KMS-11 (cell line): Measurements from ENCODE around the gene AGAP1.

Experiments used
- H2AFZ ChIP-seq: fragments of 200-600 bp; sonication (generic); 2 replicates; pipeline ENCODE4 v1.6.1; 2016; ENCODE audit warnings: antibody characterized with exemption, mixed run types, low read depth
- H3K27ac ChIP-seq: fragments of 200-600 bp; sonication (generic); 2 replicates; pipeline ENCODE4 v1.6.1; 2016; ENCODE audit warnings: mild to moderate bottlenecking, mixed run types
- H3K27me3 ChIP-seq: fragments of 200-600 bp; sonication (generic); 2 replicates; pipeline ENCODE4 v1.6.1; 2017; ENCODE audit warnings: mild to moderate bottlenecking, low read depth, mixed run types, moderate library complexity; ENCODE audit not compliant: insufficient read depth
- H3K36me3 ChIP-seq: fragments of 200-600 bp; sonication (generic); 2 replicates; pipeline ENCODE4 v1.6.1; 2017; ENCODE audit warnings: mild to moderate bottlenecking, mixed run types; ENCODE audit not compliant: insufficient read depth
- H3K4me1 ChIP-seq: fragments of 200-600 bp; sonication (generic); 2 replicates; pipeline ENCODE4 v1.6.1; 2016; ENCODE audit warnings: mild to moderate bottlenecking, low read depth, mixed run types; ENCODE audit not compliant: poor library complexity, severe bottlenecking
- H3K4me2 ChIP-seq: fragments of 200-600 bp; sonication (generic); 2 replicates; pipeline ENCODE4 v1.7.0; 2016; ENCODE audit warnings: mild to moderate bottlenecking, mixed run types
- H3K4me3 ChIP-seq: fragments of 200-600 bp; sonication (generic); IDR thresholded peaks from 2 replicates; pipeline ENCODE4 v1.6.1; 2017; ENCODE audit warnings: low read depth, low read length, mixed read lengths; ENCODE audit not compliant: insufficient read depth
- H3K79me2 ChIP-seq: fragments of 200-600 bp; sonication (generic); 2 replicates; pipeline ENCODE4 v1.6.1; 2016; ENCODE audit warnings: low read depth, mixed run types; ENCODE audit not compliant: insufficient read depth
- H3K9ac ChIP-seq: fragments of 200-600 bp; sonication (generic); 2 replicates; pipeline ENCODE4 v1.6.1; 2016; ENCODE audit warnings: mild to moderate bottlenecking, mixed run types
- H4K20me1 ChIP-seq: fragments of 200-600 bp; sonication (generic); 2 replicates; pipeline ENCODE4 v1.6.1; 2016; ENCODE audit warnings: mild to moderate bottlenecking, mixed run types; ENCODE audit not compliant: insufficient read depth
- TF ChIP-seq, protein P1 (sequence below): fragments of 200-600 bp; sonication (generic); conservative IDR thresholded peaks from 2 replicates; pipeline ENCODE4 v1.6.1; 2017; ENCODE audit warnings: low read depth, mild to moderate bottlenecking, antibody characterized with exemption, low read length, moderate library complexity, mixed read lengths

Gene AGAP1

DNA sequence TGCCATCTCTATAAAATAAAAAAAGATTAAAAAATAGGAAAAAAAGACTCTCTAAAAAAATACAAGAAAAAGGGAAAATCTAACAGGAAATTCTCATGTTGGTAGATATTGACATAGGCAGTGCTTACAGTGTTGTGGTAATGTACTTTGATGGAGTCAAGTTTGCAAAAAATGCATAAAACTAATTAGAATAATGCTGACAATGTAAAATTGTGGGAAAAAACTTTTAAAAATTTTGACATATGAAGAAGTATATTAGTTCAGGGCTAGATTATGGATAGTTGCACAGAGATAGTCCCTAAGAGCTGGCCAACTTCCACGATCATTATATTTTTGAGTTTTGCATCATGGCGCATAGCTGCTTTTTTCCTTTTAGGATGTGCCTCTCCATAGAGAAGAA is 601.7 kb downstream of the AGAP1 start:
- Histone ChIP-seq H3K27ac (no peak overlapping the region), H3K36me3 (no peaks in the 10 kb centered on the region), H3K4me2 (no peak overlapping the region), H3K79me2 (no peaks in the 10 kb centered on the region), H3K4me1 (no peaks in the 10 kb centered on the region), H4K20me1 (no peaks in the 10 kb centered on the region), H2AFZ (no peak overlapping the region), H3K27me3 (no peaks in the 10 kb centered on the region), H3K9ac (no peak overlapping the region), H3K4me3 (no peak overlapping the region)
- TF ChIP-seq, protein P1, sequence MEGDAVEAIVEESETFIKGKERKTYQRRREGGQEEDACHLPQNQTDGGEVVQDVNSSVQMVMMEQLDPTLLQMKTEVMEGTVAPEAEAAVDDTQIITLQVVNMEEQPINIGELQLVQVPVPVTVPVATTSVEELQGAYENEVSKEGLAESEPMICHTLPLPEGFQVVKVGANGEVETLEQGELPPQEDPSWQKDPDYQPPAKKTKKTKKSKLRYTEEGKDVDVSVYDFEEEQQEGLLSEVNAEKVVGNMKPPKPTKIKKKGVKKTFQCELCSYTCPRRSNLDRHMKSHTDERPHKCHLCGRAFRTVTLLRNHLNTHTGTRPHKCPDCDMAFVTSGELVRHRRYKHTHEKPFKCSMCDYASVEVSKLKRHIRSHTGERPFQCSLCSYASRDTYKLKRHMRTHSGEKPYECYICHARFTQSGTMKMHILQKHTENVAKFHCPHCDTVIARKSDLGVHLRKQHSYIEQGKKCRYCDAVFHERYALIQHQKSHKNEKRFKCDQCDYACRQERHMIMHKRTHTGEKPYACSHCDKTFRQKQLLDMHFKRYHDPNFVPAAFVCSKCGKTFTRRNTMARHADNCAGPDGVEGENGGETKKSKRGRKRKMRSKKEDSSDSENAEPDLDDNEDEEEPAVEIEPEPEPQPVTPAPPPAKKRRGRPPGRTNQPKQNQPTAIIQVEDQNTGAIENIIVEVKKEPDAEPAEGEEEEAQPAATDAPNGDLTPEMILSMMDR, result no peak

DNA sequence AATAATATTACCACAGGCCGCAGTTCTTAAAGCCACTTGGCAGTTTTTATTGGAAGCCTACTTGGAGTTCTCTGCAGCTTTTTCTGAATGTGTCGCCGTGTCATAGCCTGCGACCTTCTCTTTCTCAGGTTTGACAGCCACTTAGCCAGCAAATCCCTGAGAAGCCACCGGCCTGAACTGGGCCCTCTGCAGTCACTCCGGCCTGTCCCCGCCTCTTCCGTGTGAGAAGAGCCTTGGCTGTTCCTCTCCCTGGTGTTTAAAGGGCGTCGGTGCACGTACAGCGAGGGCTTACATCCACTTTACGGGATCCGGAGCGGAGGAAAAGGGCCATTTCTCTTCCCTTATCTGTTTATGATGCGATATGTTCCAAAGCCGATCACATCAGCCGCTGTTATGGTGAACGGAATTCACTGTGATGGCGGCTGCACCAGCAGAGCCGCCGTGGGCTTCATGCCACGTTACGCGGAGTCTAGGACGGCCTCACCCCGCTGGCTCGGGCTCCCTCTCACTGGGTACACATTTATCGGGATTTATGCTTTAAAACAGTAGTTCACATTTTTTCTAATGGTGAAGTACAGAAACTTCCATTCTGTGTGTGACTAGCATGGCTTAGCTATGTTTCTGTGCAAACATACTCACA is 607.6 kb downstream of the AGAP1 start:
- Histone ChIP-seq H3K4me2 (no peak overlapping the region), H3K9ac (no peak overlapping the region), H2AFZ (no peak overlapping the region), H3K79me2 (no peaks in the 10 kb centered on the region), H3K4me1 (no peaks in the 10 kb centered on the region), H3K27ac (no peak overlapping the region), H3K36me3 (no peaks in the 10 kb centered on the region), H3K4me3 (no peak overlapping the region), H3K27me3 (no peaks in the 10 kb centered on the region), H4K20me1 (no peaks in the 10 kb centered on the region)
- TF ChIP-seq, protein P1, result no peak

DNA sequence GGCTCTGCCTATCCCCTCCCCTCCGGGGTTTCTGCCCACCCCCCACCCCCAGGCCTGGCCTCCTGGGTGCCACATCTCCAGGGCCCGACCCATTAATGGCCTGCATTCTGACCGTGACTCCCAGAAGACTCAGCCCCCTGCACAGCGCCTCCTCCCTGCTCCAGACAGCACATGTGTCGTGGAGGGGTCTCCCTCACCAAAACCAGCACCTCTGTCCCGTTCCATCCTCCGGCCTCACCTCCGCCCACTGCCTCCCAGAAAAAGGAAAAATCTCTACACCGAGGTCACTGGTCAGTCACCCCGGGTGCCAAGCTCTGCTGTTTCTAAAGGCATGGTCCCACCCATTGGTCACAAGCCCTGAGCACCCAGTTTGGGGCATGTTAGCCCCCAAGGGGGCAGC is 609.1 kb downstream of the AGAP1 start:
- no peaks in the 10 kb centered on the region for H4K20me1 ChIP-seq
- no peak overlapping the region for H3K27ac ChIP-seq
- H3K4me1 ChIP-seq, result no peaks in the 10 kb centered on the region
- TF ChIP-seq, protein P1, result no peak
- no peaks in the 10 kb centered on the region for H3K36me3 ChIP-seq
- H3K79me2 ChIP-seq, result no peaks in the 10 kb centered on the region
- H3K4me2 ChIP-seq, result no peak overlapping the region
- no peak overlapping the region for H3K4me3 ChIP-seq
- H2AFZ ChIP-seq, result no peak overlapping the region
- no peaks in the 10 kb centered on the region for H3K27me3 ChIP-seq
- no peak overlapping the region for H3K9ac ChIP-seq

DNA sequence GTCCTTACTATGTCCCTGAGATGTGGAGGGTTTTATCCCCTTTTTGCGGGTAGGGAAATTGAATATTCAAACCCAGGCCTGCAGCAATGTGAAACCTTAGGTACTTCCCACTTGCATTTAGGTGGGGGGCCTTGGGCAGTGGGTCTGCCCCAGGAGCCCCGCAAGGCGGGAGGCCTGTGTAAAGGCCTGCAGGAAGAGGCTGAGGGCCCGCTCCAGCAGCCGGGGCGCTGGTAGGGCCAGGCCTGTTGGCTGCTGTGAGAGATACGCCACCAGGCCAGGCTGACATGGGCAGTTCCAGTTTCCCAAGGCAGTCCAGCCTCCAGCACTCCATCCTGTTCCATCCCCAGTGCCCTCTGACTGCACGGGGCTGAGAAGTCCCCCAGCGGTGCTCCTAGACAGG is 610.1 kb downstream of the AGAP1 start:
- Histone ChIP-seq H3K4me1 (no peaks in the 10 kb centered on the region), H3K79me2 (no peaks in the 10 kb centered on the region), H3K27ac (no peak overlapping the region), H3K36me3 (no peaks in the 10 kb centered on the region), H3K9ac (no peak overlapping the region), H3K4me2 (no peak overlapping the region), H3K4me3 (no peak overlapping the region), H2AFZ (no peak overlapping the region), H3K27me3 (no peaks in the 10 kb centered on the region), H4K20me1 (no peaks in the 10 kb centered on the region)
- TF ChIP-seq, protein P1, result no peak
